Adipose tissue (tissue), 3 donors: ENCODE data around the gene PNMA8B. TPM values are rescaled to one million over a fixed set of nuclear protein-coding genes. Genes with fewer than 3 reads are reported as not detected.

Experiments used
- H3K27ac ChIP-seq: one replicate; pipeline ENCODE4 v1.5.1; 2013; ENCODE audit warnings: low read depth, low read length
- WGBS, 3 donors: extraction: QIAGEN DNeasy Blood & Tissue Kit; methylation state at CpG; one replicate each; pipeline ENCODE4 v1.1.7; 2013; 5-methylcytosine and 5-hydroxymethylcytosine counted together
- polyA plus RNA-seq, 3 donors: library from polyadenylated mRNA; stranded (reverse); fragments of 200-250 nt; gene quantifications; one replicate each; pipeline ENCODE4 v1.2.3, GENCODE V29; 2013
- donor health status: healthy with polysubstance abuse.
- donor health status: Bipolar disorder and iron deficiency.
- donor health status: healthy.

The PNMA8B gene
- polyA plus RNA-seq, 3 donors: 0.79 to 1.9 (median 0.85) TPM

DNA sequence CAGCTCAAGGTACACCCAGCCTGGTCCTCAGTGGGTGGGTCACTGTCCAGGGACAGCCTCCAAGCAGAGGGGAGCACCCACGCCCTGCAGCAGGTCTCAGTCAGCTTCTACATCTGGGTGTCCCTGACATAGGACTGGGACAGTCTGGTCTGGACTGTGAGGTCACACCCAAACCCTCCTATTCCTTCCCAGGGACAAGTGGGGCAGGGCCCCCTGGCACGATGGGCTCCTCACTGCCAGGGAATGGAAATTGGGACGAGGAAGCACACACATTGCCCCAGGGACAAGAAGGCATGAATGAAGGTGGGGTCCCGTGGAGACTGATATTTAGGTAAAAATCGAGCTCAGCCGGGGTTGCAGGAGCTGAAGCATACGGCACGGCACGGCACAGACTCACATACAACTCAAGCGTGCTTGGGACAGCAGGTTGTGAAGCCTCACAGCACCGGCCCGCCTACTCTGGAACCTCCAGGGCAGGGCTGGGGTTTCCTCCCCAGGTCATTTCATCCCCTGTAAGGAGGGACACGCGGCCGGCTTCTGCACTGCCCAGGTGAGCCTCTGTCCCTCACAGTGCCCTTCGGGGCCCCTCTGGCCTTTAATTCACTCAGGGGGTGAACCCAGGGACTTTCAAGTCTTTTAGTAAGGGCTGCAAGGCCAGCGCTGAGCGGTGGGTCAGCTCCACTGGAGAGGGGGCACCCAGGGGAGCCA lies 3.5 kb downstream of the PNMA8B start:
- WGBS, 3 donors: 59 to 78% (median 59%) methylated on average over 18 of the region's 18 CpGs
- H3K27ac ChIP-seq: no peak overlapping the region

DNA sequence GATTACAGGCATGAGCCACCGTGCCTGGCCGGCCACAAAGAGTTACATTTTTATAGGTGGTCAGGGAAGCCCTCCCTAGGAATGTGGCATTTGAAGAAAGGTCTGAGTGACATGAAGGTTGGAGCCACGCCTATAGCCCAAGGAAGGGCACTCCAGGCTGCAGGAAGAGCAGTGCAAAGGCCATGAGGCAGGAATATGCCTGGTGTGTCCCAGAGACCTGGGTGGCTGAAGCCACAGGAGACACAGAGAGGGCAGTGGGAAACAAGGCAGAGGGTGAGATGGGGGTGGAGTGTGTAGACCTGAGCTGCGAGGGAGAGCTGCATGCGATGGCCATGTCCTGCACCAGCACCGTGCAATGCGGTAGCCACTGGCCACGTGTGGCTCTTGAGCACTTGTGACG lies 4.9 kb downstream of the PNMA8B start:
- WGBS, 3 donors: 80 to 83% (median 83%) methylated on average over 9 of the region's 9 CpGs
- no peak overlapping the region for H3K27ac ChIP-seq

GRCh38 chr19:46489445-46490272 lies 6.0 kb downstream of the PNMA8B start:
- H3K27ac ChIP-seq: no peak overlapping the region

DNA sequence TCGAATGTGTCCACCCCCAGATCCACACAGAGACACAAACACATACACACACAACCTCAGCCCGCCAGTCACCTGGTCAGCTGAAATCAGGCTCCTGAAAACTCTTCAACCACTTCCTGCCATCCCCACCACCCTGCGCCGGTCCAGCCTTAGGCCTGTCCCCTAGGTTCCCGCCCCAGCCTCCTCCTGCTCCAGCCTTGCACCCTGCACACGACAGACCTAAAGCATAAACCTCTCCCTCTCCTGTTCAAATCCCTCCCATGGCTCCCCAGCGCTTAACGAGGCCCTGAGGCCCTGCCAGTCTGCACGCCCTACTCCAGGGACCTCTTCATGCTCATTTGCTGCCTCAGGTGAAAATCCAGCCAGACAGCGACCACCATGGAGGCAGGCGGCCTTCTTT lies 7.1 kb downstream of the PNMA8B start:
- no peak overlapping the region for H3K27ac ChIP-seq
- 43 to 55% (median 46%) methylated on average over 11 of the region's 11 CpGs for WGBS, 3 donors

More at GRCh38 chr19:46489445-46490272, 6.0 kb downstream of the PNMA8B start:
- 7 to 11% (median 10%) methylated on average over 49 to 52 of the region's 52 CpGs for WGBS, 3 donors

- 4 to 6% (median 5%) methylated on average over 35 to 38 of the region's 38 CpGs for WGBS, 3 donors
- H3K27ac ChIP-seq: no peak overlapping the region
Measured at GRCh38 chr19:46487802-46488445, 7.7 kb downstream of the PNMA8B start.

GRCh38 chr19:46487178-46487801 lies 8.4 kb downstream of the PNMA8B start:
- no peak overlapping the region for H3K27ac ChIP-seq
- 12 to 14% (median 13%) methylated on average over 19 of the region's 19 CpGs for WGBS, 3 donors

DNA sequence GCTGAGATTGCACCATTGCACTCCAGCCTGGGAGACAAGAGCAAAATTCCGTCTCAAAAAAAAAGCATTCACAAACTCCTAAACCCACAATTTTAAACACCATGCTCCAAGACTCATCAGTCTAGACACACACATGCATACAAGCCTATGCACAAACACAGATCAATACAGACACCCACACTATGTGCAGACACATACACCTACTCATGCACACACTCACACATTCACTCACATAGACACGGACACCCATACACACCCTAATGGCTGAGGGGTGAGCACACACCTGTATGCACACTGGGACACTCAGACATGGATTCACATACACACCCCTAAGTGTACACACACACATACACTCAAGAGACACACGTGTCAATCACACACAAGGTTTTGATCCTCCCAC lies 9.3 kb downstream of the PNMA8B start:
- 79 to 84% (median 83%) methylated on average over 3 of the region's 3 CpGs for WGBS, 3 donors

DNA sequence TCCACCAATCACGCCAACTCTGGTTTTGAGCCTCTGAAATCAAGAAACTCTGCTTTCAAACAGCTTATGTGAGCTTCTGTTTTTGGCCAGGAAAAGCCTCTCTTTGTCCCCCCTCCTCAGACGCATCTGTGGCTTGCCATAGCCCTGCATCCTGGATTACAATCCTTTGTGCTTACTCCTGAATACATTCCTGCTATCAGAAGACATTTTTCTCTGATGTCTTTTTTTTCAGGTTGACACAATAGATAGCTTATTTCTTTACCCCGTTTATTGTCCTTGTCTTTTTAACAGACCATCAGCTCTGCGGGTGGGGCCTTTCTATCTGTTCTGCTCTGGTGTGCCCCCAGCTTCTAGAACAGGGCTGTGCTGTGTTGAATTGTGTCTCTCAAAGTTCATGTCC lies 11.0 kb downstream of the PNMA8B start:
- 61 to 71% (median 67%) methylated on average over 4 of the region's 4 CpGs for WGBS, 3 donors
- no peak overlapping the region for H3K27ac ChIP-seq

More for the DNA sequence above, 9.3 kb downstream of the PNMA8B start:
- H3K27ac ChIP-seq: no peak overlapping the region

GRCh38 chr19:46482631-46483030 lies 13.0 kb downstream of the PNMA8B start:
- 37 to 49% (median 45%) methylated on average over 3 of the region's 3 CpGs for WGBS, 3 donors
- no peak overlapping the region for H3K27ac ChIP-seq

DNA sequence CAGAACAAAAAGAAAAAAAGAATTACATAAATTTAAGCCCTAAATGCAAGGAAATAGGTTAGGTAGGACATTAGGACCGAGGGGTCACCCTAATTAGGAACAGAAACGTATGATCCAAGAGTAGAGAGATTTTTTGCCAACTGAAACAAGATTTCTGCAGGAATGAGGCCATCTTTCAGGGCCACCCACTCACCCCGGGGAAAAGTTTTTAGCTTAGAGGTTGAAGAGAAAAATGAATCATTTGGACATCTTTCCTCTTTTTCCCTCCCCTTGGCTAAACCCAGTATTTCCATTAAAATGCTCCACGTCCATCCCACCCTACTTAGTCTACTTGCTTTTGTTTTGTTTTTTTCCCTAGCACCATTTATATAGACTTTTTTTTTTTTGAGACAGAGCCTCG lies 13.7 kb downstream of the PNMA8B start:
- no peak overlapping the region for H3K27ac ChIP-seq
- 35 to 67% (median 49%) methylated on average over 5 of the region's 5 CpGs for WGBS, 3 donors

- WGBS, 3 donors: 54 to 71% (median 55%) methylated on average over 16 of the region's 16 CpGs
Measured at GRCh38 chr19:46481223-46481848, 14.3 kb downstream of the PNMA8B start.

DNA sequence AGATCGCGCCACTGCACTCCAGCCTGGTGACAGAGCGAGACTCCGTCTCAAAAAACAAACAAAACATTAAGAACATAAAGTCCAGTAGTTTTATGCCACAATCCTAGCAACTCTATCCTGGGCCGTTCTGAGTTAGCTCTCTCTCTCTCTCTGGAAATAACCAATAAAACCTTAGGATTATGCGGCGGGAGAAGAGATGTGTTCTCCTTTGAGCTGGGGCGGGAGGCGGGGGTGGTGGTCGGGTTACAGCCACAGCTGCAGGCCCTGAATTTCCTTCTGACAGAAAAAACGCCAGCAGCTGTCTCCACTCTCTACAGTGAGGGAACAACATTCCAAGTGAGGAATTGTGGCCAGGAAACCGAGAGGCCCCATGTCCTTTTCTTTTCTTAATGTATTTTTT lies 15.3 kb downstream of the PNMA8B start:
- WGBS, 3 donors: 31 to 50% (median 40%) methylated on average over 12 of the region's 12 CpGs
- no peak overlapping the region for H3K27ac ChIP-seq

More at GRCh38 chr19:46481223-46481848, 14.3 kb downstream of the PNMA8B start:
- H3K27ac ChIP-seq: no peak overlapping the region

GRCh38 chr19:46478356-46478986 lies 17.2 kb downstream of the PNMA8B start:
- WGBS, 3 donors: 36 to 66% (median 53%) methylated on average over 4 of the region's 4 CpGs
- H3K27ac ChIP-seq: no peak overlapping the region

DNA sequence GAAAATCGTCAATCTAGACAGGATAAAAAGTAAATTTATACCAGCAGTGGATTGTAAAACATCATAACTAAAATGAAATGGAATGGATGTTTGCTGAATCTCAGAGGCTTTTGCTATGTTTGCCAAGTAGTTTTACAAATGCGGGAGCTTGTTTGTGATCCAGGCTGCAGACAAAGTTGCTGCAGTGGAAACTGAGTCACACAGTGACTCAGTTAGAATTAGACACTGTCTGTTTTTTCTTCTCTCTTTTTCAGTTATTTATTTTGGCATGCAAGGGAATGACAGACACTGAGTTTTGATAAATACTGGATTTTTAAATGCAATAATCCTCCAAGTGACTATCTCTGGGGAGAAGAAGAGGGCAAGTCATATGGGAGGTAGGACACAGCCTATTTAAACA lies 19.7 kb downstream of the PNMA8B start:
- H3K27ac ChIP-seq: no peak overlapping the region
- WGBS, 3 donors: 63 to 73% (median 71%) methylated on average over 2 of the region's 2 CpGs

GRCh38 chr19:46474211-46474610 lies 21.5 kb downstream of the PNMA8B start:
- H3K27ac ChIP-seq: no peak overlapping the region
- WGBS, 3 donors: 82 to 92% (median 88%) methylated on average over 8 of the region's 8 CpGs

- 85 to 89% (median 86%) methylated on average over 4 of the region's 4 CpGs for WGBS, 3 donors
Measured at GRCh38 chr19:46472592-46472991, 23.1 kb downstream of the PNMA8B start.

GRCh38 chr19:46471811-46472543 lies 23.7 kb downstream of the PNMA8B start:
- H3K27ac ChIP-seq: no peak overlapping the region
- 59 to 67% (median 64%) methylated on average over 11 of the region's 11 CpGs for WGBS, 3 donors

More at GRCh38 chr19:46472592-46472991, 23.1 kb downstream of the PNMA8B start:
- H3K27ac ChIP-seq: no peak overlapping the region
